HG03025 (cell line): ENCODE data around the gene PAX1.

Source experiments
- ATAC-seq: cut with Tn5 transposase; IDR thresholded peaks from one replicate; pipeline ENCODE4 v1.9.1; 2021; ENCODE audit warnings: mild to moderate bottlenecking, moderate library complexity; ENCODE audit not compliant: unreplicated experiment, low FRiP score

The PAX1 gene

DNA sequence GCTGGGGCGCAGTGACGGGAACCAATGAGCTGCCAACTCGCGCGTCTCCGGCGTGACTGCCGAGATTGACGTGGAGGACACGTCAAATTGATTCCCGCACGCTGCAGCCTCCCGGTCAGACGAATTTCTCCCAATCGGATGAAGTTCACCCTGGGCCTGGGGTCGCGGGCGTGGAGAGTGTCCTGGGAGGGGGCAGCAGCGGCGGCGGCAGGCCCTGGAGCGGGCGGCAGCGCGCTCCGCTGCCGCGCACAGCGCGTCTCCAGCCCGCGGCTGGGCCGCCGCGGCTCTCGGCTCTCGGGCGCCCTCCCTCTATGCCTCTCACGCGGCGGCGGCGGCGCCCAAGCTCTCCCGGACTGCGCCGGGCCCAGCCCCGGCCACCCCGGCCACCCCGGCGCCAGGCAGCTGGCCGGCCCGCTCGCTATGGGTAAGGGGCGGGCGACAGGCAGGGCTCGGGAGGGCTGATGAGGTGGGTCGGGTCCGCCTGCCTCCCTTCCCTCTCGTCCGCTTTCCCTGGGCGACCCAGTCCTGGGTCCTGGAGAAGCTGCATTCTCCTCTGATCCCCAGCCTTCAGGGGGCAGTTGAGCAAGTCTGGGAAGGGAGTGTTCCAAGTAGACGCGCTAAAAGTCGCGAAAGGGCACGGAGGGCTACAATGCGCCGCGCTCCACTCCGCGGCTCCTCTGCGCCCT lies at the start of gene PAX1:
Gene PAX1 (plus strand): TSS at position 90 of the 686 bp plus-strand sequence. CDS start 49 bp downstream, at position 139.
- no peak for ATAC-seq

DNA sequence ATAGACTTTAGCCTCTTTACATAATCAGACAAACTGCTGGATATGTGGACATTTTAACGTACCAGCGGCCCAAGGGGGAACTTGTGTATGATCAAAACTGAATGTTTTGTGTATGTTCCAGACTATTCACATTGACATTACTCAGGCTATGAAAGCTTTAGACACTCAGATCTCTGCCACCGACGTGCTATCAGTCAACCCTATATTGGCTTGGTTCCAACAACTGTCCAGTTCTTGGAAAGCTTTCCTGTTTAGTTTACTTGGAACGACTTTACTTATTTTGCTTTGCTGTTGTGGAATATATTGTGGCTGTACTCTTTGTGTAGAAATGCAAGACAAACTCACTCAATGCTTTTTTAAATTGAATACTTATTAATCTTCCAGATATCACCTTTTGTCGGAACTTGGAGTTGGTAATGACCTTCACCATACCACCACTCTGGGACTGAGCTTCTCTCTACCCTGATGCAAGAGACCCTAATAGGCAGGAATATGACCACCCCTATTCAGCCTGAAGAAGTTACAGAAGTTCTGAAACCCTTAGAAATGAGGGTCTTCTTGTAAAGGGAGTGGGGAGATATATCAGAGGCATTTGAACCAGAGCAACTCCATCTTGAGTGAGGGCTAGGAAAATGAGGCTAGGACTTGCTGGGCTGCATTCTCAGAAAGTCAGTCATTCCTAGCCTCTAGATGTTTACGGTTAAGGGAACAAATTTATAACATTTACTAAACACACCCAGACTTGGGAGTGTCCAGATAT lies 49.0 kb upstream of the PAX1 start:
- no peak for ATAC-seq

GRCh38 chr20:21661488-21662055 lies 43.9 kb upstream of the PAX1 start:
- ATAC-seq = no peak

DNA sequence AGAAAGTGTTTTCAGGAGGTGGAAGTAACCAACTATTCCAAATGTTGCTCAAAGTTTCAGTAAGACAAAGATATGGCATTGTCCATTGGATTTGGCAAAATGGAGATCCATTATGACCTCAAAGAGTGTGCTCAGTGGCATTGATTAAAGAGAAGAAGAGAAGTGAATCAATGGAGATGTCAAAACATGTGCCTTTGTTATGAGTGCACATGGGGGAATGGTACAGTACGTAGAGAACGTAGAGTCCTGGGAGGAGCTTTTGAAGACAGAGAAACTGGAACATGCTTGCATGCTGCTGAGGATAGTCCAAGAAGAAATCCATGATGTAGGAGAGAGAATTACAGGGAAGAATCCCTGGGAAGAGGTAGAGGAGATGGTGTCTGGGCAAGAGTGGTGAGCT lies 42.0 kb upstream of the PAX1 start:
- no peak for ATAC-seq

GRCh38 chr20:21665687-21666446 lies 39.6 kb upstream of the PAX1 start:
- ATAC-seq = no peak

- no peak for ATAC-seq
These were observed 35.3 kb upstream of the PAX1 start for GRCh38 chr20:21670126-21670525.

GRCh38 chr20:21670981-21671380 lies 34.5 kb upstream of the PAX1 start:
- no peak for ATAC-seq

DNA sequence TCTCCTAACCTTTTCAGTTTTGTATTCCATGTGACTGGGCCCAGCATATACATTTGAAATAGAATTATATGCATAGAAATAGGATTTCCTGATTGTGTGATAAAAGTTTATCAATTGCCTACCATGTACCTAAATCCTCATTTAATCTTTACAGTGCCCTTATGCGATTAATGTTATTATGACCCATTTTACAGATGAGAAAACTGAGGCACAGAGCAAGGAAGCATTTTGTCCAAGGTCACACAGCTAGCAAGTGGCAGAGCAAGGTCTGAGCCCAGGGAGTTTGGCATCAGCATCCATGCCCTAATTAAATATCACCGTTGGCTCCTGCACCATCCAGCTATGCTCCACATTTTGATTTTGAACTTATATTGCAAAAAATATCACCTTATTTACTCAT lies 28.2 kb upstream of the PAX1 start:
- ATAC-seq = no peak

- ATAC-seq = no peak
These were observed 27.7 kb upstream of the PAX1 start for GRCh38 chr20:21677781-21678180.

DNA sequence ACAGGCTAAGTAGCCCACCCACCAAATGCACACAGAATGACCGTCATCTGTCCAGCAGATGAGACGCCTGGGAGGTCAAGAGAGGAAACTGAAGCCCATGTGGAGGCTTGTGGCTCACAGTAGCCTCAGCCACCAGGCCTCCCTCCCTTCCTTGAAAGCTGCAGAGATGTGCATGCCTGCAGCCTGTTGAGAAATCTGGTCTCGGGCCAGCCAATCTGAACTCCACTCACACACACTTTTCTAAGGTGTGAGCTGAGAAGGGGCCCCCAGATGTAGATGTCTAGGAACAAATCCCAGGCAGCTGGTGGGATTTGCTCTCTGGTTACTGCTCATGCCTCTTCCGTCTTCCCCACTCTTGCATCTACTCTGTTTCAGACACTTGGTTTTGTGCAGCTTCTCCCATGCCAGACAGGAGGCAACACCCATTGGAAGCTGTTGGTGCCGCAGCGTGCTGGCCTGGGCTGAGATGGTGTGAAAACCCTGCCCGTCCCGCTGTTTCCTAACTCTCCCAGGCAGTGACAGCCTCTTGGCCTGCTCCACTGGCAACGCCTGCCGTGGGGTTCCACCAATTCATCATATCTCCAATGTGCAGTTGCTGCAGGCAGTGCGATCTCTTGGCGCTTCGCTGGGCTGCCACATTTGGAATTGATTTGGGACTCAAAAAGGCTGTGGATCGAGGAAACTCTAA lies 24.1 kb upstream of the PAX1 start:
- no peak for ATAC-seq

GRCh38 chr20:21681922-21682318 lies 23.5 kb upstream of the PAX1 start:
- no peak for ATAC-seq

GRCh38 chr20:21682521-21682954 lies 22.9 kb upstream of the PAX1 start:
- ATAC-seq = no peak

- no peak for ATAC-seq
These were observed 20.8 kb upstream of the PAX1 start for GRCh38 chr20:21684671-21685070.

DNA sequence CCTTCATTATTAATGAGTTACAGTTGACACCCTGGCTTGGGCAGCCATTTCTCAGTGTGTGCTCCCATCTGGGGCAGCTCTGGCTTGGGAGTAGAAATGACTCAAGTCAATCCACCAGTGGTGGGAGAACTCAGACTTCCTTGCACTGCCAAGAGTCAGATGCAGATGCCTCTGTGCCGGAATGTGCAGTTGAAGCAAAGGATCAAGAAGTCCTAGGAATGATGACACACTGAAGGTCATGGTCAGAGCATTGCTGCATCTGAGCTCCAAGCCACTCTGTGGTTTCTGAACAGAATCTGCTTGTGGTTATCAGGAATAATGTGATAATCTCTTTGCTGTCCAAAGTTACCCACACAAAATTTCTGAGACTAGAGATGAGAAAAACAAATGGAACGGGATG lies 19.5 kb upstream of the PAX1 start:
- no peak for ATAC-seq

GRCh38 chr20:21693322-21693721 lies 12.1 kb upstream of the PAX1 start:
- ATAC-seq = no peak

DNA sequence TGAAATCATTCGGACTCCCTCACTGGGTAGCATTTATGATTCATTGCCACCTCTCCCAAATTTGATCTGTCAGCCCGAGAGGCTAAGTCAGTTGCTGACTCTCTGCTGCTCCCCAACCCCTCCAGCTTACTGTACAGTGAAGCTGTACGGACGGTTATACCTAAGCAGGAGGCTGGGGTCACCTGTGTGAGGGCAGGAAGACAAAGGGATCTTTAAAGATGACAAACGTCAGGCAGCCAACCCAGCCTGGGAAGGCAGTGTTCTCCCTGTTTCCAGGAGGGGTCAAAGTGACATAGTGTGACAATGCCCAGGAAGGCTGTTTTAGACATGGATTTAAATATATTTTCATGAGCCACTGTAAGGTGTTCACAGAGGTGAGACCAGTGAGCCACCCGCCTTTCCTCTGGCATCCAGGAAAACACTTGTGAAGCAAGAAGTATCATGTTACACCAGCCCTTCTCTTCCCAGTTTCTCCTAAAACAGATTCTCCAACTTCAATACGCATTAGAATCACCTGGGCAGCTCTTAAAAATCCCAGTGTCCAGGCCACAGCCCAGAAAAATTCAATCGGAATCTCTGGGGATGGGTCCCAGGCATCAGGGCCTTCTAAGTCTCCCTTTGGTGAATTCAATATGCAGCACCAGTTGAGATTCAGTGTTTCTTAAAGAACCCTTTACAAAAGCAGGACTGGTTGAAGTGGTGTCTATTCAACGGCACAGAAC lies 6.8 kb upstream of the PAX1 start:
- ATAC-seq = no peak

DNA sequence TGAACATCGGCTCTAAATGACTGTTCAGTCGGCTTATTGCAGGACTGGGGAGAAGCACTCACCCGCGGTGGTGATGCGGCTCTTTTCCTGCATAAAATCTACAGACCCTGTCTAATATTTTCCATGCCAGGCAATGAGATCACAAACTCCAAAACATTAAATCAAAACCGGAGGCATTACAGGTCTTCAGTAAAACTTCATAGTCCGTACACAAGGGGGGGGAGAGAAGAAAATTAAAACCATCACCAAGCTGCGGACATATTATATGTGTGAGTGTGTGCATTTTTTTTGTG lies 6.3 kb upstream of the PAX1 start:
- ATAC-seq = no peak

DNA sequence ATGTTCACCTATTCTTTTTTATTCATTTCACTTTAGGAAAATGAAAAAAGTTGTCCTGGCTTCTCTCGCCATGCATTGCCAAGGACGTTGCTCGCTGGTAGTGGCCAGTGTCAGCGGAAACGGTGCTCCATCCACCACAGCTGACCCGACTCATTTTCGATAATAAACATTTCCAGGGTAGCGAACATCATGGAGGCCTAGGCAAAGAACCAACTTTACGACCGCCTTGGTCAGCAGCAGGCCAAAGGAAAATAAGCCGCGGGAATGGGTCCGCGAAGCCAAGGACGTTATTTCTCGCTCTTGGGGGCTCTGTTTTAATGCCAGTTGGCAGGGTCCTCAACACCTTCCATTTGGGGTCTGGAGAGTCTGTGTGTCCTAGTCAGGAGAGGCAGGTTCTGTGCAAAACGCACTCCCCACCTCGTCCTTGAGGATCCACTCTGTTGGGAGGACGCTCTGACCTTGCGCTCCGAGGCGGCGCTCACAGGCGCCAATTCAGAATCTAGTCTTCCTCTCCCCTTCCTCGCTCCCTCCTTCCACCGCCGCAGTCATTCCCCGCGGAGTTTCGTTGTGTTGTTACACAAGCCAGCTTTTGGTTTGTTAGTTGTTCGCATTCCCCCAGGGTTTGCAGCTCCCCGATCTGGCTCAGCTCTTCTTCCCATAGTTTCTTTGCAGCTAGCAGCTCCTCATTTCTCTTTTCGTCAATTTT lies 4.1 kb upstream of the PAX1 start:
- ATAC-seq = no peak

DNA sequence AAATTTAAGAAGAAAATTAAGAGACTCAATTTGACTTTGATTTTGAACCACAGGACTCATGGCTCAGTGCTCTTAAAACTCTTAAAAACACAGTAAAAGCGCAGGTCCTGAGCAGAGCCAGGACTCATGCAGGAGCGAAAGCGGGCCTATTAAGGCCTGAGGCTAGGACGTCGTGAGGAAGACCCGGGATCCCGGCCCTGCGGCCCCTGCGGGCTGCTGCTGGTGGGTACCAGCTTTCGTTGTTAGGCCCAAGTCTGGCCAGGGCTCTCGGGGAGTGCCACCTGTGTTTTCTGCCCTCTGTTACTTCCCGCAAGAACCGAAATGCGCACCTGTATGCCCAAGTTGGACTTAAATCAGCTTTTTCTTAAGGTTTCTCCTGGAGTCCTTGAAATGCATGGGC lies 3.4 kb upstream of the PAX1 start:
- ATAC-seq = no peak
